HG02852 (cell line): Measurements from ENCODE around the gene SCLY.
A peak's percentile ranks its signal among the peaks of the same experiment; 100 is the strongest.
"Not testable (repeated sequence)": the region's sequence is repeated elsewhere in the genome, so short reads cannot be mapped to it uniquely, and the experiment has no call there.

Source experiments
- ATAC-seq: cut with Tn5 transposase; IDR thresholded peaks from one replicate; pipeline ENCODE4 v1.9.1; 2021; ENCODE audit warnings: mild to moderate bottlenecking, moderate library complexity; ENCODE audit not compliant: unreplicated experiment

SCLY gene

GRCh38 chr2:238039985-238040384, 20.8 kb upstream of the SCLY start:
- no peak for ATAC-seq

- no peak for ATAC-seq
These were observed 19.9 kb upstream of the SCLY start for GRCh38 chr2:238040918-238041317.

DNA sequence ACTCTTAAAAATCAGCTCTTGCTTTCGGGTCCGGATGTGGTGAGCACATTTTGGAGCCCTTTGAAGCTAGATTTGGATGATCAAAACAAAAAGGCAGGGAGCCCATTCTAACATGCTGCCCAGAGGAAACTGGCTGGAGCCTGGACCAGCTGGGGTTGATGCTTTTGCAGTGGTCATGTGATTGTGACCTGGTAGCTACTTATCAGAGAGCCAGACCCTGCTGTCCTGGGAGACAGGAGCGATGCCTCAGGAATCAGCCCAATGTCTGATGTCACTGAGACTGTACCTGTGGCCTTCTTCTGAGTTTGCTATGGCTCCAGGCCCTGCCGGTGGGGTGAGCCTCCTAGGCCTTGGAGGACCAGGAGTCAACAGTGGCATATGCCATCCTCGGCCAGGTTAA, 18.7 kb upstream of the SCLY start:
- no peak for ATAC-seq

DNA sequence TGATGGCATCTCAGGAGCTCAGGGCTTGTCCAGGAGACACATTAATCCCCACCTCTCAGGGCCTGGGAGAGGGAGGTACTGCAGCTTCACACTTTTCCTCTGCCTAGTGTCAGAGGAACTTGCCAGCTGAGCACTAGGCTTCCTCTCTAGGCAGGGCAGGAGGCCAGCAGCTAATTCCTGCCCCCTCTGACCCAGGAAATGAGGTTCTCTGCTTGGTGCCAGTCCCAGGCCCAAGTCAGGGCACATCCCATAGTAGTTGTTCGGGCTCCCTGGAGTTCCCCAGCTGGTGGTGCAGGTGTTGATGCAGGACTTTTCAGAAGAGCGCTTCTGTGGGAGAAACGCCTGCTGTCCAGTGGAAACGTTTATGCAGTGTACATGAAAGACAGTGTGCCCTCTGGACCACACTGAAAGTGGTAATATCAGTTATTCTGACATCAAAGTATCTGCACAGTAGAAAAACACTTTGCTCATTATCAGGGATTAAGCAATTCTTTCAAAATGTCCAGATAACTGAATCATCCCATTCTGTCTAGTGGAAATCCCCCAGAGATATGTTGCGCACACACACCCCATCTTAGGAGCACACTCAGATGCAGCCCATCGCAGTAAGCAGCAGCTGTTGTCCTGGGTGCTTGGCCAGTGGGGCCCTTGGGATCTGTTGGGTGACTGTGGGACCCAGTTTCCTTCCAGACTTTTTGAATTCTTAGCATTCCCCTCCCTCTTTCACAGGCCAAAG, 17.8 kb upstream of the SCLY start:
- ATAC-seq = no peak

GRCh38 chr2:238043851-238044250, 16.9 kb upstream of the SCLY start:
- no peak for ATAC-seq

DNA sequence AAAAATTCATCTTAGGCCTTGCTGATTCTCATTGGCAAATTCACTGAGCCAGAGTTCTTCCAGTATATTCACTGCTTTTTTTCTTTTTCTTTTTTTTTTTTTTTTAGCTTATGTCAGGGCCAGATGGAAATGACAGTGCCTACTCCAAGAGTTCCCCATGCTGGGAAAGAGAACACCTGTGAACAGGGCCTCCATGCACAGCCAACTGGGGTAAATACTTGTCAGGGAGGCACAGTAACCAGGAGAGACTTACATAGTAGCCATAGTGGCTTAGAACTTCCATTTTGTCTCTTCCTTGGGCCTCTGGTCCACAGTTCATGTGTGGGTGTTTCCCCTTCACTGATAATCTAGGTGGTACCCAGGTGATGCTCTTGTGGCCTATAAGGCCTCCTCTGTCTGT, 15.2 kb upstream of the SCLY start:
- no peak for ATAC-seq

DNA sequence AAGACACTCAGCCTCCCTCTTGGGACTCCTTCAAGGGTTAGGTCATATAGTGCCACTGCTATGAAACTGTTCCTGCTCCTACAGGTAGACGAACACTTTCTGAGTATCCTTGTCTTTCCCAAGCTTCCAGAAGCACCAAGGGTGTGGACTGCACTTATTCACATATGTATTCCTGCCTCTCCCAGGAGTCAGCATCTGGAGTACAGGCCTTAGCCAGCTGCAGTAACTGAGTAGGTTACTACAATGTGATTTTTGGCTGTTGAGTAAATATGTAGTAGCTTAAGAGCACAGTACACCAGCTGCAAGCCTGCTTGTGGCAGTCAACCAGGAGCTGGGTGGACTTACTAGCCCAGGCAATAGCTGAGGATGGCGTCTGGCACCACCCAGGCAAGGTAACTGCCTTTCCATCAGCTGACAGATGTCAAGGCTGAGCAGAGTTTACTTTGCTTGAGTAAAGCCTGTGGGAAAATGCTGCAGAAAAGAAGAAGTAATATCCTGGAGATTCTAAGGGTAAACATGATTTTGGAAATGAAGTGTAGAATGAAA, 14.0 kb upstream of the SCLY start:
- no peak for ATAC-seq

GRCh38 chr2:238053191-238053776, 7.5 kb upstream of the SCLY start:
- ATAC-seq = no peak

- ATAC-seq = no peak
These were observed 5.0 kb upstream of the SCLY start for GRCh38 chr2:238055841-238056240.

GRCh38 chr2:238057696-238058575, 2.9 kb upstream of the SCLY start:
- not testable (repeated sequence) for ATAC-seq

GRCh38 chr2:238059505-238059904, 1.3 kb upstream of the SCLY start:
- no peak for ATAC-seq

DNA sequence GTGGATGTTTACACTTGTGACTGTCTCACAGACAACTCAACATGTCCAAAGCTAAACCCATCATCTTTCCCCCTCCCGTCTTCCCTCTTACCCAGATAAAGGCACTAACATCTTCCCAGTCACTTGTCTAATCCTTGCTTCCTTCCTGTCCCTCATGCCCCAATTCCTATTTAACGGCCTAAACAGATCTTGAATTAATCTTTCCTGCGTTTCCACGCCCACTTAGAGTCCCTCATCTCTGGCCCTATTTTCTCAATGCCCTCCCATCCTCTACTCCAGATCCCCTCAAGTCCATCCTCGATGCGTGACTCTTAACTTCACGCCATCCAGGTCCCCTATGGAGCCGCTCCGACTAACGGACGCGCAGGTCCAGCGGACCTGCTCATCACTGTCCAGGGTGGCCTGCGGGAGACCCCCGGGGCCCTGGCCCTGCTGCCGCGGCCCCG, 682 bp upstream of the SCLY start:
- ATAC-seq = no peak

DNA sequence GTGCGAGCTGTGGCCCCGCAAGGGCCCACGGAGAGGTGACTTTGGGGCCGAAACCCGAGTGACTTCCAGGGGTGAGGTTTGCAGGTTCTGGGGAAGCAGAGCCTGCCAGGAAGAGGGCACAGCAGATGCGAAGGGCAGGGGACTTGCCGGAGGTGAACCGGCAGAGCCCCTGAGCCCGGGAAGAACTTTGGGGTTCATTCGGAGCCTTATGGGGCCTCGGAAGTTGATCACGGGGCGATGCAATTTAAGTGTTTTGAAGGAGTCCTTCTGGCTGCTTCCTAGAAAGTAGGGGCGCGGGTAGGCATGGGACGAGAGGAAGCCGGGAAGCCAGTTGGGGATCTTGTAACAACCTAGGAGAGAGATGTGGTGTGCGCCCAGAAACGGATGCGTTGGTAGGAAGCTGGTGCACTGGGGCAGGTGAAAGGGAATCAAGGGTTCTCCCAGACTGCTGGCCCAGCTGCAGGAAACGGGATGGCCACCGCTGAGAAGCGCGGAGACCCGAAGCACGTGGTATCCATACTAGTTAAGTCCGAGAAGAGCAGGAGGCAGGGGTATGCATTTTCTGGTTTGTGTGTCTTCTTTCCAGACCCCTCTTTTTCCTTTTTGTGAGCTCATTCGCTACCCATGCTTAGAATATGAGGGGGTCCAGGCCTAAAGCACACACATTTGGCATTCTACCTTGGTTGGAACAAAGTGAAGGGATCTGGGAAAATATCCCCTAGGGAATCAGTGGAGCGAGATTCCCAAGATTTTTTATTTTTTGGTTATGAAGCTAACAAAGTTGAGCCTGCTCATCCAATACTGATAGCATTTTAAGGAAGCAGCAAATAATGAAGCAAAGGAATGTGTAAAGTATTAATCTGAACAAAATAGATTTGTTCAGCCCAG, 758 bp downstream of the SCLY start:
- ATAC-seq = peak; percentile 19

GRCh38 chr2:238063414-238064189, 2.8 kb downstream of the SCLY start:
- no peak for ATAC-seq

GRCh38 chr2:238064376-238064775, 3.6 kb downstream of the SCLY start:
- no peak for ATAC-seq

DNA sequence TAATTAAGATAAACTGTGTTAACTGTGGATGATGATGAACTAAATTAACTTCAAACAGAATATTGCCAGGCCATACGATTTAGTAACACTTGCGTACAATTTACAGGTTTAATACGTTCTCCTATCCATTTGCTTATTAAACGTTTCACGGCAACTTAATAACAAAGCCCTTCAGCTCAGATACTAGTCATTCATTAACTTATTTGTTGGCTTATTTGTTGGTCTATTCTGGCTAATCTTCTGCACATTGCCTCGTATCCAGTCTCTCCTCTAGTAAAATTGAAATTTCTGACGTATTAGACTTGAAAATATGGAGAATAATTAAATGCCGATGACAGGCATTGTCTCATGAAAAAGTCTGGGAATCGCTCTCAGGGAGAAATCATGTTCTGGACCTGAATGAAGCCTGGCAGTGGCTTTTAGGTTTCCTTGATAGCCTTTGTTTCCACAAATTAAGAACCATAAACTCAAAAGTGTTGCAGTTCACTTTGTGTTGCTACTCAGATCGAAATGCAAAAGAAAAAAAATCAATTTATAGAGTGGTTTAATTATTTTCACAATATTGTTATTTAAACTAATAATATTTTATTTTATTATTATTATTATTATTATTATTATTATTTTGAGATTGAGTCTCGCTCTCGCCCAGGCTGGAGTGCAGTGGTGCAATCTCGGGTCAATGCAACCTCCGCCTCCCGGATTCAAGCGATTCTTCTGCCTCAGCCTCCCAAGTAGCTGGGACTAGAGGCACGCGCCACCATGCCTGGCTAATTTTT, 4.5 kb downstream of the SCLY start:
- ATAC-seq = no peak

DNA sequence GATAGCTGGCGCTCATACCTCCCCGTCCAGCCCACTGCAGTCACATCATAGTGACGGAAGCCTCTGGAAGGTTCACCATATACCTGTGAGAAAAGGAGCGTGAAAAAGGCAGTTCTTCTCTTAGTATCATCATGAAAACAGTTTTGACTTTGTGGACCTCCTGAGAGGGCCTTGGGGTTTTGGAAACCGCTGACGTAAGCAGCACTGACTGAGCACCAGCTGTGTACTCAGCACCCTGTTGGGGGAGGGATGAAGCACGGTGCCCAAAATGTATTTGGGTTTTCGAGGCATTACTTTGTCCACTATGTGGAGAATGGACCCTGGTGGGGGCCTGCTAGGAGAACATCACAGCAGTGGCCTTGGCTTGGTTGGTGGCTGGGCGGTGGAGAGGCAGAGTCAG, 5.4 kb downstream of the SCLY start:
- no peak for ATAC-seq

- ATAC-seq = not testable (repeated sequence)
These were observed 5.9 kb downstream of the SCLY start for GRCh38 chr2:238066718-238067117.

DNA sequence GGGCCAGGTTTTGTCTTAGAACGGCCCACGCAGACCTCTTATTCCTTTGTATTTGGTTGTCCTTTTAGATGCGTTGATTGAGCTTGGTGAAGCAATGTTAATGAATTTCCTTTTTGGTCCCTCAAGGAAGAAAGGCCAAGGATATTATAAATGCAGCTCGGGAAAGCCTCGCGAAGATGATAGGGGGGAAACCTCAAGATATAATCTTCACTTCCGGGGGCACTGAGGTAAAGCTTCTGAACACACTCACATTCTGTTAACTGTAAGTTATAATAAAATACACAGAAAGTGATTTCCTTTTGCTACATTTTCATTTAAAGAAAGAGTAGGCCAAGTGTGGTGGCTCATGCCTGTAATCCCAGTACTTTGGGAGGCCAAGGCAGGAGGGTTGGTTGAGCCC, 7.1 kb downstream of the SCLY start:
- no peak for ATAC-seq
